Calu3 (cell line): Measurements from ENCODE around the gene SLC44A5. TPM values are rescaled to one million over a fixed set of nuclear protein-coding genes. Genes with fewer than 3 reads are reported as not detected.
"Not testable (repeated sequence)": the region's sequence is repeated elsewhere in the genome, so short reads cannot be mapped to it uniquely, and the experiment has no call there.

Source experiments
- BruUV-seq: library from RNA; stranded (reverse); fragments of 400-500 nt; replicated peaks from 2 replicates; lab custom pipeline; 2021; lab: Mats Ljungman, UMichigan
- CTCF ChIA-PET: fragments of 300-600 bp; sonication (Branson Sonifier 250); formaldehyde crosslinking; loops from one replicate; lab custom pipeline; 2022; ENCODE audit warnings: antibody characterized with exemption; lab: Charles Lee
- DNase-seq: peaks from one replicate; pipeline ENCODE4 v3.0.0; 2022
- H3K27ac Mint-ChIP-seq: one replicate; pipeline ENCODE4 v1.8.0; 2022; ENCODE audit warnings: mixed read lengths; ENCODE audit not compliant: unreplicated experiment
- H3K27me3 Mint-ChIP-seq: one replicate; pipeline ENCODE4 v1.8.0; 2022; ENCODE audit warnings: mixed read lengths; ENCODE audit not compliant: unreplicated experiment
- H3K36me3 Mint-ChIP-seq: one replicate; pipeline ENCODE4 v1.8.0; 2022; ENCODE audit warnings: mild to moderate bottlenecking, moderate library complexity, mixed read lengths; ENCODE audit not compliant: insufficient read depth, unreplicated experiment
- H3K4me1 Mint-ChIP-seq: one replicate; pipeline ENCODE4 v1.8.0; 2022; ENCODE audit warnings: mild to moderate bottlenecking, low read depth, mixed read lengths; ENCODE audit not compliant: unreplicated experiment
- H3K4me3 Mint-ChIP-seq: one replicate; pipeline ENCODE4 v1.8.0; 2022; ENCODE audit warnings: mild to moderate bottlenecking, low read depth, moderate library complexity, mixed read lengths; ENCODE audit not compliant: unreplicated experiment
- H3K9me3 Mint-ChIP-seq: one replicate; pipeline ENCODE4 v1.8.0; 2022; ENCODE audit warnings: low read depth, mixed read lengths; ENCODE audit not compliant: unreplicated experiment
- CTCF ChIP-seq: fragments of 200-600 bp; IDR thresholded peaks from one replicate; pipeline ENCODE4 v1.8.0; 2022; ENCODE audit warnings: antibody characterized with exemption; ENCODE audit not compliant: unreplicated experiment
- intact Hi-C: fragments of 100-400 bp; cut with micrococcal nuclease; formaldehyde crosslinking; loops from one replicate; pipeline ENCODE4 v1.10.0; 2022; ENCODE audit not compliant: unreplicated experiment
- total RNA-seq: library from RNA; stranded (reverse); gene quantifications from 2 replicates; pipeline ENCODE4 v1.2.3, GENCODE V29; 2022

SLC44A5 gene
- total RNA-seq, 1 experiment from 2014 or later = 5.8 TPM

- H3K36me3 Mint-ChIP-seq = peaks cover 11% of the 10 kb centered on the region
- H3K27ac Mint-ChIP-seq = no peak overlapping the region
- no peaks in the 10 kb centered on the region for H3K27me3 Mint-ChIP-seq
- no peak overlapping the region for H3K4me3 Mint-ChIP-seq
- intact Hi-C loops = no loop called here
- no TSS peak for BruUV-seq
- TF ChIP-seq CTCF = no peak
- no peaks in the 10 kb centered on the region for H3K9me3 Mint-ChIP-seq
- peaks cover 22% of the 10 kb centered on the region for H3K4me1 Mint-ChIP-seq
- CTCF ChIA-PET = interaction anchor here (0.6 kb wide), 1 partner anchor 760 kb away, joined by 3 read pairs; no protein-coding TSS in a partner anchor
- no peak for DNase-seq
Observed at GRCh38 chr1:75373542-75374159, 237.3 kb downstream of the SLC44A5 start.

- H3K4me3 Mint-ChIP-seq = no peak overlapping the region
- no peaks in the 10 kb centered on the region for H3K36me3 Mint-ChIP-seq
- no peak overlapping the region for H3K27ac Mint-ChIP-seq
- CTCF ChIA-PET = no interaction called here
- no TSS peak for BruUV-seq
- no peaks in the 10 kb centered on the region for H3K4me1 Mint-ChIP-seq
- H3K27me3 Mint-ChIP-seq = no peaks in the 10 kb centered on the region
- TF ChIP-seq CTCF = no peak
- DNase-seq = no peak
- H3K9me3 Mint-ChIP-seq = no peaks in the 10 kb centered on the region
- intact Hi-C loops = no loop called here
Observed at GRCh38 chr1:75366595-75366994, 244.3 kb downstream of the SLC44A5 start.

GRCh38 chr1:75361260-75361659, 249.7 kb downstream of the SLC44A5 start:
- Mint-ChIP-seq H3K27me3 (no peaks in the 10 kb centered on the region), H3K27ac (no peak overlapping the region)

GRCh38 chr1:75354267-75354666, 256.6 kb downstream of the SLC44A5 start:
- DNase-seq, BruUV-seq, H3K27ac Mint-ChIP-seq, H3K27me3 Mint-ChIP-seq, H3K4me3 Mint-ChIP-seq, CTCF ChIA-PET, H3K36me3 Mint-ChIP-seq, intact Hi-C loops, H3K9me3 Mint-ChIP-seq, H3K4me1 Mint-ChIP-seq: not testable (repeated sequence)

More at GRCh38 chr1:75361260-75361659, 249.7 kb downstream of the SLC44A5 start:
- intact Hi-C loops = no loop called here
- CTCF ChIA-PET = no interaction called here
- H3K4me1 Mint-ChIP-seq = no peaks in the 10 kb centered on the region
- no peak overlapping the region for H3K4me3 Mint-ChIP-seq
- TF ChIP-seq CTCF = no peak
- BruUV-seq = no TSS peak
- H3K36me3 Mint-ChIP-seq = no peaks in the 10 kb centered on the region
- H3K9me3 Mint-ChIP-seq = no peaks in the 10 kb centered on the region
- DNase-seq = no peak

- H3K27ac Mint-ChIP-seq = no peak overlapping the region
- no peaks in the 10 kb centered on the region for H3K4me1 Mint-ChIP-seq
- no peak for TF ChIP-seq CTCF
- no peak overlapping the region for H3K4me3 Mint-ChIP-seq
- no peaks in the 10 kb centered on the region for H3K36me3 Mint-ChIP-seq
- DNase-seq = no peak
- BruUV-seq = no TSS peak
- no peaks in the 10 kb centered on the region for H3K27me3 Mint-ChIP-seq
- CTCF ChIA-PET = no interaction called here
- intact Hi-C loops = no loop called here
- H3K9me3 Mint-ChIP-seq = no peaks in the 10 kb centered on the region
Observed at GRCh38 chr1:75353051-75353450, 257.9 kb downstream of the SLC44A5 start.
